ENCODE measurements around the gene BFSP2.
A peak's percentile ranks its signal among the peaks of the same experiment; 100 is the strongest.
"Not testable (repeated sequence)": the region's sequence is repeated elsewhere in the genome, so short reads cannot be mapped to it uniquely, and the experiment has no call there.

The BFSP2 gene

GRCh38 chr3:133487920-133488540 is 88.2 kb downstream of the BFSP2 start:
- peak; percentile 25 for DNase-seq

GRCh38 chr3:133488785-133489367 is 89.0 kb downstream of the BFSP2 start:
- no peak for DNase-seq

DNA sequence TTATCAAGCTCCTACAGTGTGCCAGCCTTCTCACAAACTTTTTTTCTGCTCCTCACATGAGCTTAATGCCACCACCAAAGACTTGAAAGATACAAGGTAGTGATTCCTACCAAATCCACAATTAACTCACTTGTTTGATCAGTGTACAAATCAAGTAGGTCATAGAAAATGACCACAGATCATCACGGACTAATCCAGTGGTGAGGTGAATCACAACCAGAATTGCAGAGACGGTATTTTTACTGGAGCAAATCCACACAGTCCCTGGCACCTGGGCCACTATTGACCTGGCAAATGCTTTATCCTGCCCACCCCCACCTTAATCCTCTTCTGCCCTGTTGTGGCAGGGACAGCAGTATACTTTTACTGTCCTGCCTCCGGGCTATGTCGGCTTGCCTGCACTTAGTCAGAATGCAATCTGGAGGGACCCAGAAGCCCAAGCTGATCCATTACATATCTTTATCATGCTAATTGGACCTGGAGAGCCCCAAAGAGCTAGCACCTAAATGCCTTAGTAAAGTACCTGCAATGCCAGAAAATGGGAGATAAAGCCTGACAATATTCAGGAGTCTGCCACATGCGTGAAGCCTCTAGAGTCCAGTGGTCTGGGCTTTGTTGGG is 89.7 kb downstream of the BFSP2 start:
- DNase-seq, result no peak

DNA sequence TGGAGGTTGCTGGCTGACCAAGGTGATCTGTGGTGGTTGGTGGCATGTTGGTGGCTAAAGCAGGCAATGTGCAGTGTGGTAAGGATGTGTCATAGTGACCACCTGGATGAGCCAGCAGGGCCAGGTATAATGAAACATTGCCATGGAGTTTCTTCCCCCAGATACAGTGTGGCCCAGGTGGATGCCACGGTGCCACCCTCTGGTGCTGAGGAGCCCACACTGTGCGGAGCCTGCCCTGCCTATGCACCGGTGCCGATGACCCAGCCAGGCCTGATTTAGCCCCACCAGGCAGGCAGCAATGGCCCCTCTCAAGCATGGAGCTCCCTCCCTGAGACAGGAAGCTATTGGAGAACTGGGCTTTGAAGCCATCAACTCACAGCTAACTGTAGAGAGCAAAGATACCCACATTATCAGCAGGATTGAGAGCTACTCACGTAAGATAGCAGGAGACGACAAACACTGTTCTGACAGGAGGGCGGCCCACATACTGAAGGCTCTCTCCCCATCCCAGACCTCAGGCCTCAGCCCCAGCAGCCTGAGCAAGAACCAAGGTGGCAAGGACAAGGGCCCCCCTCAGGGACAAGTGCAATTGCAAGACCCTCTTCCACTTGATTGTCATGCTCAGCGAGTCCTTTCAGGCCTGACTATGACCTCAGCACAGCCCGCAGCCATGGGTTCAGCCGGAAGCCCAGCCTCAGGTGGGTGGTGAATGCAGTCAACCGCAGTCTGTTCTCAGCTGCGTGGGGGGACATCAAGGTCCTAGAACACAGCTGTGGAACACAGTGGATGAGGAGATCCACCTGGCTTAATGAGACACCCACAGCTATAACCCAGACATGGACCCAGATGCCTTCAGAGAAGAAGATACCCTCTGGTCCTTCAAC is 90.9 kb downstream of the BFSP2 start:
- DNase-seq, result peak; percentile 27

DNA sequence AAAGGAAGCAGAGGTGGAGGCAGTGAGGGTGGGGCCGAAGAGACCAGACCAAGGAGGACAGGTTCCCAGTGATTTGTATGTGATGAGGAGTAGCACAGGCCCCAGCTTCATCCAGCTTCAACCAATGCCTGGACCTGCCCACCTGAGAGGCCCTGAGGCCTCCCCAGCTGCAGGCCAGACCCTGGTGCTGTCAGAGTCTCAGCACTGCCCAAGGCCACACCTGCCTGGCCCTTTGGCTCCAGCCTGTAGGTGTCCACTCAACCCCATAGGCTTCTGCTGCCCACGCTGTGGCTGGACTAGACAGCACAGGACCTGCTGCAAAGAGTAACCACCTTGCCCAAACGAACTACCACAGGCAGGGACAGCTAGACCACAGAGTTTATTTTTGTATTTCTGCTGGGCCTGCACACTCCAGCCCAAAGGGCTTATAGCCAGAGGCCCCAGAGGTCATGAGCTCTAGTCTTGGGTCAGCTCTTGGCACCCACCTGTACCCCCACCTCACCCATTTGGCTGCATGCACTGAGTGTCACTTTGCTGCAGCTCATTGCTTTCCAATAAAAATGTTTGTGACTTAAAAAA is 91.7 kb downstream of the BFSP2 start:
- DNase-seq, result no peak

- DNase-seq, result no peak
These were observed 92.4 kb downstream of the BFSP2 start for GRCh38 chr3:133492159-133492741.

DNA sequence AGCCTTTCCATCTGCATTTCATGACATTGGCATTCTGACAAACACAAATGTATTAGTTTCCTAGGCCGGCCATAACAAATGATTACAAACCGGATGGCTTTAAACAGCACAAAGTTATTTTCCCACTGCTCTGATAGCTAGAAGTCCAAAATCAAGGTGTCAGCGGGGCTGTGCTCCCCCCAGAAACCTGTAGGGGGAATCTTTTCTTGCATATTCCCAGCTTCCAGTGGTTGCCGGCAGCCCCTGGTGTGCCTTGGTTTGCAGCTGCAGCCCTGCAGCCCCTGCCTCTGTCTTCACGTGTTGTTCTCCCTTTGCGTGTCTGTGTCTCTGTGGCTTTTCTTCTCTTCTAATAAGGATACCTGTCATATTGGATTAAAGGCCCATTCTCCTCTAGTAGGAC is 94.6 kb downstream of the BFSP2 start:
- DNase-seq, result no peak

DNA sequence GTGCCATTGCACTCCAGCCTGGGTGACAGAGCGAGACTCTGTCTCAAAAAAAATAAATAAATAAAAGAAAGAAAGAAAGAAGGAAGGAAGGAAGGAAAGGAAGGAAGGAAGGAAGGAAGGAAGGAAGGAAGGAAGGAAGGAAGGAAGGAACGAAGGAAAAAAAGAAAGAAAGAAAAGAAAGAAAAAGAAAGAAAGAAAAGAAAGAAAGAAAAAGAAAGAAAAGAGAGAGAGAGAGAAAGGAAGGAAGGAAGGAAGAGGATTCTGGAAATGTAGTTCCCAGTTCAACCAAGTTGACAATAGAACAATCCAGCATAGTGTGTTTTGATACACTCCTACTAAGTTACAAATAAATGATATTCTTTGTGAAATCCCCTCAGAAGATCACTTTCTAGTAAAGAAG is 102.7 kb downstream of the BFSP2 start:
- not testable (repeated sequence) for DNase-seq

GRCh38 chr3:133503409-133503808 is 103.6 kb downstream of the BFSP2 start:
- no peak for DNase-seq

DNA sequence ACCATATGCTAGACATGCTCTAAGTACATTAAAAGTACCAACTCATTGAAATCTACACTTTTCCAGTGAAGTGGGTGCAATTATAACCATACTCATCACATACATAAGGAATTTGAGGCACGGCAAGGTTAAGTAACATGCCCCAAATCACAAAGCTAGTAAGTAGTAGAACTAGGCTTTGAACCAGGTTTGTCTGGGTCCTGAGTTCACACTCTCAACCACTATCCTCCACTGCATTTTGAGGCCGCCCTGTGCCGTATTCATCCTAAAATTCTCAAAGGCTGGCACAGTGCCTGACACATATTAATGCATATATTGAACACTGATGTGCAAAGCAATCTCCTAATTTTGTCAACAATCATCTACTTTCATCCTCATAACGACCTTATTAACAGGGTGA is 104.9 kb downstream of the BFSP2 start:
- DNase-seq, result no peak

DNA sequence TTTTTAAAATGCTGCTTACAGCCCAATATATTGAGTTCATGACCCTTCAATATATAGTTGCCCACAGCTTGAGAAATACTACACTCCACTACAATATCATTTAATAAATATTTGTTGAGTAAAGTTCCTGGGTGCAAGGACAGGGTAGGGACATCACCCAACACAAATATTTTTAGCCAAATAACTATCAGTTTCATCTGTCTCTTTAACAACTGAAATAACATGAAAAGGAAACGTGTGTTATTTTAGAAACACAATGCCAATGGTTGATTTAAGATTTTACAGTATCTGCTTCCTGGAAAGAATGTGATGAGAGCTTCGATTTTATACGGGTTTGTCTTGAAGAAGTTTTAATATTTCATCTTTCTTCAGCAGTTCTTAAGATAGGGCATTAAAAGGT is 106.0 kb downstream of the BFSP2 start:
- no peak for DNase-seq

DNA sequence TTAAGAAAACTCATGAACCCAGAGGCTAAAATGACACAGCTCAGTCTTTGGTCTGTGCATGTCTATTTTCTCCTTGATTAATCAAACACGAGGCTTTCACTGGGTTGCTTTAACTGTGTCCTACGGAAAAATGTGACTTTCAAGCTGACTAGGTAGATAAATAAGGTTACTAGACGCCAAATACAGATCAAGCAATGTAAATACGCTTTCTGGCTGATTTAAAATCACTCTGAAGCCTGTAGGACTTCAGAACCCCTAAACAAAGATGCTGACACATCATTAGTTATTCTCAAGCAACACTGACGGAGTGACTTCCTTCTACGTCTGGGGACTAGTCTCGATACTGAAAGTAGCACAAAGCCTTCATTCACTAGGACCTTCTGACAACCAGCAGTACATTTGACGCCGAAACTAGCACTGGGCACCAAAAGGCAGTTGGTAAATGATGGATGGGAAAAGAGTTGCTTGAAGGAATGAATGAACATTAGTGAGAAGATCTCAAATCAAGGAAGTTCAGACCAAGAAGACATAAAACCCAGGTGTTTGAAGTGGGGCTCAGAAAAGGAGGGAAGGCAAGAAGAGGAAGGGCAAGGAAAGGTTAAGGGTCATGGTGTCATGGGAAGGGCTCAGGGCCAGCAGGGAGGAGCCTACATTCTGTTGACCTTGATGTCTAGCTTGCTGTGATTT is 106.5 kb downstream of the BFSP2 start:
- DNase-seq, result no peak

DNA sequence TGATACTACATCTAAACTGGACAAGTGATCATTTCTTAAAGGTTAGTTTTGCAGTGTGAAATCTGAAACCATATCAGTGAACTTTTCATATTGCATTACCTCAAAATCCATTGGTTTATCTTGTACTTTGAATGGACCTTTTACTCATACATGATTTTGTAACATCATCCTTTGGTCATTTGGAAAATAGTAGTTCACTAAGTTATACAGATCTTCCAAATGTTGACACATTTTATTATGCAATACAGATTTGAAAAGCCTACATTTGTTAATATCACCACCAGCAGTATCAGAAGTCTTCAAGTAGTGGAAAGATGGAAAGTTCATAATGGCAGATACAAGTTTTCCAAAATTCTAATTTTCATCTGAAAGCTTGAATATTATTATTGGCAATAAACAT is 109.6 kb downstream of the BFSP2 start:
- no peak for DNase-seq

GRCh38 chr3:133512416-133513089 is 112.7 kb downstream of the BFSP2 start:
- no peak for DNase-seq

DNA sequence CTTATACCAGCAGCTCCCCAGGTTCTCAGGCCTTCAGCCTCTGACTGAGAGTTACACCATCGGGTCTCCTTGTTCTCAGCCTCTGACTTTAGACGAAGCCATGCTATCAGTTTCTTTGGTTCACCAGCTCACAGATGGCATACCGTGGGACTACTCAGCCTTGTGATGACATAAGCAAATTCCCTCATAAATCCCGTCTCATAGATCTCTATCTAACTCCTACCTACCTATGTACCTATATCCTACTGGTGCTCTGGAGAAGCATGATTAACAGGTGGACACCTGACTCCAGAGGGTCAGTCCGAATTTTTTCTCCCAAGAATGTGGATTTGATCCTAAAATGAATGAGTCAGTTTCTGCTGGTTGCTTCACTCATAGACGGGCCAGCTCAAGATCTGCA is 114.6 kb downstream of the BFSP2 start:
- no peak for DNase-seq

DNA sequence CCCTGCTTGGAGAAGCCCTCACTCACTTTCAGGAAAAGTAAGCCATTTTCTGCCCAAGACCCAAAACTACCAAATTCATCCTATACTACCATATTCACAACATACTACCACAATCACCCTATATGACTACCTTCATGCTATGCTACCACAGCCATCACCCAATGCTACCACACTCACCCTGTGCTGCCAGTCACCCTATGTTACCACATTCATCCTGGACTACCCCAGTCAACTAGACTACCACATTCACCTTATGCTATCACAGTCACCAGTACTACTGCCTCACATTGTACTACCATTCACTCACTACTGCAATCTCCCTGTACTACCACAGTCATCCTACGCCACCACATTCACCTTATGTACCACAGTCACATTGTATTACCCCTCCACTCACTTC is 115.3 kb downstream of the BFSP2 start:
- no peak for DNase-seq

GRCh38 chr3:133520286-133520685 is 120.4 kb downstream of the BFSP2 start:
- no peak for DNase-seq

DNA sequence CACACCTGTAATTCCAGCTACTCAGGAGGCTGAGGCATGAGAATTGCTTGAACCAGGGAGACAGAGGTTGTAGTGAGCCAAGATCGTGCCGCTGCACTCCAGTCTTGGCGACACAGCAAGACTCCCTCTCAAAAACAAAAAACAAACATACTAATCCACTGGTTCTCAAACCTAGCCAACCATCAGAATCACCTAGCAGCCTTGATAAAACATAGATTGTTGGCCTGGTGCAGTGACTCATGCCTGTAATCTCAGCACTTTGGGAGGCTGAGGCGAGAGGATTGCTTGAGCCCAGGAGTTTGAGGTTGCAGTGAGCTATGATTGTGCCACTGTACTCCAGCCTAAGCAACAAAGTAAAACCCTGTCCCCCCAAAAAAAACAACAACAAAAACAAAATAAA is 121.1 kb downstream of the BFSP2 start:
- DNase-seq, result not testable (repeated sequence)

GRCh38 chr3:133521946-133522345 is 122.1 kb downstream of the BFSP2 start:
- DNase-seq, result no peak

DNA sequence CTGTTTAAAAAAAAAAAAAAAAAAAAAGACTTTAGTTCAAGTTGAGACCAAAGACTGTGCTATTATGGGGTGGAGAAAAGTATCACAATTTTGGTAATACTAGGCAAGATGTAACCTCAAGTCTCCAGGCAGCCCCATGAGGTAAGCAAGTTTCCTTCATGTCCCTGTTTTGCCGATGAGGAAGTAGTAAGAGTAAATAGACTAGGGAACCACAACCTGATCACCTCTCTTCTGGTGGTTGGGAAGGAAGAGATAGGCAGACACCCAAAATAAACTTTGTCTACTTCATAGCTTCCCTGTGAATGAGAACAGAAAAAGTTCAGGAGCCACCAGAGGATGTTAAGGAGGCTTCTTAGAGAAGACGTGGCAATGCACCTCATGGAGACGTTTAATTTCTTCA is 123.9 kb downstream of the BFSP2 start:
- not testable (repeated sequence) for DNase-seq
